HG03520 (cell line): ENCODE results near the gene IQCB1.
A peak's percentile ranks its signal among the peaks of the same experiment; 100 is the strongest.
"Not testable (repeated sequence)": the region's sequence is repeated elsewhere in the genome, so short reads cannot be mapped to it uniquely, and the experiment has no call there.

Source experiments
- ATAC-seq: cut with Tn5 transposase; IDR thresholded peaks from one replicate; pipeline ENCODE4 v1.9.1; 2021; ENCODE audit warnings: mild to moderate bottlenecking, moderate library complexity; ENCODE audit not compliant: unreplicated experiment

The IQCB1 gene

DNA sequence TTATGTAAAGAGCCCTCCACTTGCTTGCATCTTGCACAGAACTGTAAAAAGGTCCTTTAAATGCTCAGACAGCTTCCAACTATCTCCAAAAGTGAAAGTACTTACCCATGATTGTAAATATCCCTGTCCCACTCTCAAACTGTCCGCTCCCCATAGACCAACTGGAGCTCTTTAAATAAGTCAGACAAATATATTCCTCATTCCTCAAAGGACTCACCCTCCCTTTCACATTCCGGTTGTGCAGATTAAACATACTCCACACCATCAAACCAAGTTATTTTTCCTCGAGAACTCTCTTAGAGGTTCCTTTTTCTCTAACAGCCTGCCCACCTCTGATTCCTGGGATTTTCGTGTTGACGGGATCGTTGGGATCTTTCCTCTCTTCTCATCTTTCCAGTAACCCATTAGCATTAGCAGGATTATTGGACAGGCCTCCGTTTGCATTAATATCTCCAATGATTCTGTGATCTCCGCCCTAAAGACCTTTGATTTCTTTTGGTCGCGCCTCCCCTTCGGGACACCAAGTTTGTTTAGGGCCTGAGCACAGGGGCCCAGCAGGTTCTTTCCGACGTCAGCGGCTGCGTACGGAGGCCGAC, 86.1 kb downstream of the IQCB1 start:
- ATAC-seq: no peak

DNA sequence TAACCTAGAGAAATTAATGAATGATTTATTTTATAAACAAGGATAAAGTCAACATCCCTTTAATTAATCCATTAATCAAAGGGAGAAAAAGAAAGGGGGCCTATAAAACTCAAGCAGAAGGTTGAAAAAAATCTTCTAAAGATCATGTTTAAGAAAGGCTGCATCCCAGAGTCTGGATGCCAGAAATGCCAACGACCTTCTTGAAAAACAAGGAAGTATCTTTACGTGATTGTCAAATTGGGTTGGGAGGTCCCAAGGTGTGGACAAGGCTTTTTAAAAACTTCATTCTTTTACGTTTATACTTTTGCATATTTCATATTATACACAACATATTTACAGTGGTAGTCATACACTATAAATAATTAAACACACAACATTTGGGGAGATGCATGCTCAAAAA, 86.9 kb downstream of the IQCB1 start:
- ATAC-seq: no peak

DNA sequence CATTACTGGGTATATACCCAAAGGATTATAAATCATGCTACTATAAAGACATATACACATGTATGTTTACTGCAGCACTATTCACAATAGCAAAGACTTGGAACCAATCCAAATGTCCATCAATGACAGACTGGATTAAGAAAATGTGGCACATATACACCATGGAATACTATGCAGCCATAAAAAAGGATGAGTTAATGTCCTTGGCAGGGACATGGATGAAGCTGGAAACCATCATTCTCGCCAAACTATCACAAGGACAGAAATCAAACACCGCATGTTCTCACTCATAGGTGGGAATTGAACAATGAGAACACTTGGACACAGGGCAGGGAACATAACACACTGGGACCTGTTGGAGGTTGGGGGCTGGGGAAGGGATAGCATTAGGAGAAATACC, 91.8 kb downstream of the IQCB1 start:
- ATAC-seq: not testable (repeated sequence)

DNA sequence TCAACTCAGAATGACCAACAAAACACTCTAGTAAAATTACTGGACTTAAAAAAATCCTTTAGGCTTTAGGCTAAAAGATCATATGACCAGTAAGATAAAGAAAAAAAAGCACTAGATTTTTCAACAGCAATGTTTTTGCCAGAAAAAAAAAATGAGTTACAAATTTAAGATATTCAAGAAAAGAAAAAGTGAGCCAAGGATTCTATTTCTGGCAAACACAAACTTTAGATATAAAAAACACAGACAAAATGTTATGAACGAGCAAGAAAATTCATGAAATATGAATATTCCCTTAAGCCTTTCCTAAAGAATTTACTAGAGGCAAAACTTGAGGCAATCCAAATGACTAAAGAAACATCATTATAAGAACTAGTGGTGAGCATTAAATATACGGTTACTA, 94.0 kb downstream of the IQCB1 start:
- ATAC-seq: no peak

DNA sequence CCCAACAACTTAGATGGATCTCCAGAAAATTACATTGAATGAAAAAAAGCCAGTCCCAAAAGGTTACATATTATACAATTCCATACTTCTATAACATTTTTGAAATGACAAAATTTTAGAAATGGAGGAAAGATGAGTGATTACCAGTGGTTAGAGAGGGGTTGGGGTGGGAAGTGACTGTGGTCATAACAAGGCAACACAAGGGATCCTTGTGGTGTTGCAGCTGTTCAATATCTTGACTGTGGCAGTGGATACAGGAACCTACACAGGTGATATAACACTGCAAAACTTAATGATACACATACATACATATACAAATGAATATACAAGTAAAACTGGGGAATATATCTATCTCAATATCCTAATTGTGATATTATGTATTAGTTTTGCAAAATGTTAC, 95.0 kb downstream of the IQCB1 start:
- no peak for ATAC-seq

DNA sequence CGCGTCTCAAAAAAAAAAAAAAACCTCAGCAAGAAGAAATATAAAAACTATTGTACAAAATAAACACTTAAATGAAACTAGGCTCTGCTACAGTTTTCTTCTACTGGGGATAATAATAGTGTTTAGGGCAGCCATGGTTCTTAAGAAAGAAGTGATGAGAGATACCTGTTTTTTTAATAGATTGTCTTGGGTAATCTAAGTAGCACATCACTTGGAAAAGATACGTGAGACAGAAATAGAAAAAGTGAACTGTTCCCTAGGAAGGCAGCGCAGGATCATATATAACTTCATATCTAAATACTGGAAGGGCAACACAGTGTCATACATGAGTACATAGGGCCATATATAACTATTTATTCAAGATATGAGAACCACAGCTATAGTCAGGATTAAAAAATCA, 97.2 kb downstream of the IQCB1 start:
- no peak for ATAC-seq

DNA sequence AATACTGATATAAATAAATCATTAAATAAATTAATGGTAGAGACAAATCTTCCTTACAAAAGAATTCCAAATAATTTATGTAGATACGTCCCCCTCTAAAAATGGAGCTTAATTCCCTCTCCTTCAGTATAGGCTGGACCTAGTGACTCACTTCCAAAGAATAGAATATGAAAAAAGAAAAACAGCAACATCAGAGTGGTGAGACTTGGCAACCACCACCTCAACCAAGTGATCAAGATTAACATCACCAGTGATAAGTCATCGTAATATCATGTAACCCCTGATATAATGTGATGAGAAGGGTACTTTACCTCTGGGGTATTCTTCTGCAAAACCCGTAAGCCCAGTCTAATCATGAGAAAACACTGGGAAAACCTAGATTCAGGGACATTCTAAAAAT, 98.7 kb downstream of the IQCB1 start:
- ATAC-seq: no peak

DNA sequence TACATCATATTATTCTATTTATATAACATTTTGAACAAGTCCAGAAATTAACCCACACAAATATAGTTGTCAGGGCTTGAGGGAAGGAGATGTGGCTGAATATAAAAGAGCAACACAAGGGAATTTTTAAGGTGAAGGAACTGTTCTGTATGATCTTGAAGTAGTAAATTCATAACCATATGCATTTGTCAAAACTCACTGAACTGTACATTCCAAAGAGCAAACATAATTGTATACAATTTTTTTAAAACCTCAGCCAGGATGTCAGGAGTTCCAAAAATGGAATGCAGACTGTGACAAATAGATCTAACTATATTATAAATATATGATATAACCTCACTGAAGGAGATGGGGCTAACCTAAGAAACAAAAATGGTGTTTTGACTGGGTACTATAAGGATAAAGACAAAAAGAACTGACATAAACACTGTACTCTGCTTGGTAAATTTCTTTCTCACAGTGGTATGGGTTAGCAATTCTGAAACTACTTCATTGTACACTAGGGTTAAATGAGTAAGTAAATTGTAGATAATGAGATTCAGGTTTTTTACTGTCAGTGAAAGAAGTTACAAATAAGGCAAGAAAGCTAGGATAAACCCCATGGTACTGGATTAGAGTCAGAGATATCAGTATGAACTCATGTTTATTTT, 99.7 kb downstream of the IQCB1 start:
- ATAC-seq: peak; percentile 93

DNA sequence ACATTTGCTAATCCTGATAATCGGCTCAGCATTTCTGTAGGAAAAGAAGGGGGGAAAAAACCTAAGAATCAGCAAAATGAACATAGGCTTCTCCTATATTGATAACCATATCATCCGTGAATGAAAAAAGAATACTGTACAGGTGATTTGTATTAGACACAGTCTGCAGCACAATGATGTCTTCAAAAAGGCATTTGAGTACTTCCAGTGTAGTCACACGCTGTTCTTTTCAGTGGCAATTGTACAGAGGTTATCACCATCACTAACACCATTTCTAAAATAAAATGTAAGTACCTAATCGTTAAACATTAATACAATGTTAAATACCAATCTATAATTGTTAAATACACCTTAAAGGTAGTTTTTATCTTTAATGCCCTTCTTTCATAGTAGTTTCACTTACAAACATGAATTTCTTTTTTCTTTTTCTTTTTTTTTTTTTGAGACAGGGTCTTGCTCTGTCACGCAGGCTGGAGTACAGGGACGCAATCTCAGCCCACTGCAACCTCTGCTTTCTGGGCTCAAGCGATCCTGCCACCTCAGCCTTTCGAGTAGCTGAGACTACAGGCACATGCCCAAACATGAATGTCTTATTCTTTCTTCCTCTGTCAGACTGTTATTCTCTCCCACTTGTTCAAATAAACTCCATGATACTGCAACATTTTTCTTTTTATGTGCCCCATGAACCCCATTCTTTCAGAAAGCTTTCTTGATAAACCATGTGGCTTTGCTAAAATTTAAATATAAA, 103.7 kb downstream of the IQCB1 start:
- no peak for ATAC-seq

DNA sequence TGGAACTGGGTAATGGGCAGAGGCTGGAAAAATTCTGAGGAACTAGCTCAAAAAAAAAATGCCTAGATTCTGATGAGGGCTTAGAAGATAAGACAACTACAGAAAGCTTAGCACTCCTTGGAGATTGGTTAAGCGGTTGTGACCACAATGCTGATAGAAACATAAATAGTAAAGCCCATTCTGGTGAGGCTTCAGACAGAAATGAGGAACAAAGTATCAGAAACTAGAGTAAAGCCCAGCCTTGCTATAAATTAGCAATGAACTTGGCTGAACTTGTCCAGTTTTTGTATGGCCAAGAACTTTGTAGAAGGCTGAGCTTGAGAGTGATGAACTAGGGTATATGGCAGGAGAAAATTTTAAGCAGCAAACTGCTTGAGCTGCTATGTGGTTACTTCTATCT, 110.7 kb downstream of the IQCB1 start:
- ATAC-seq: peak; percentile 95

DNA sequence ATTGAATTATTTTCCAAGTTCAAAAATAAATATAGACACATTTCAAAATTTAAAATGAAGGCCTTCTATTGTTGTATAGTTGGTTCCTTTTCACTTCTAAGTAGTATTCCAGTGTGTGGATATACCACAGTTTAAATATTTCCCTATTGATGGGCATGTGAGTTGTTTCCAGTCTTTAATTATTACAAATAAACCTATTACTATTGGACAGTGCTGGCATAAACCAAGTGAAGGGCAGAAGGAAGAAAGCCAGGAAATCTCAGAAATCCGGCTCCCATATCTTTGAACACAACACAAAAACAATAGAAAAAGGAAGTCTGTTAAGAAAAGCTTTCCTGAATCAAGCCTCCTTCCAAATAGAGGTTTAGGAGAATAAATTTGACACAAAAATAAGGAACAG, 111.4 kb downstream of the IQCB1 start:
- ATAC-seq: no peak

DNA sequence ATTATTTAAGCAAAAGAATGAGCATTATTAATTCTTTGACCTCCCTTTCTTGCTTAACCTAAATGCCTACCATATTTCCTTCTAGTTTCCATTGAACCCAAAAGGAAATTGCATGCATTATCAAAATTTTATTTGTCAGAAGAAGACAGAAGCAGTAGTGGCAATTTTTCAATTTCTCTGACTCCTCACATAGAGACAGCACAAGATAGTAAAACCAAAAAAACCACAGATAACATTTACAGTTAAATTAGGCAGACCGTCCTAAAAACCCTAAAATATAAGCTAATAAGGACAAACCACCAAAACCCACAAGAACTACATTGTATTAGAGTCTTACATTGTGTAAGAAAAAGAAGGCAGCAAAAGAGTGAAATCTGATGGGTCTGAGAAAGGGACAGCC, 112.4 kb downstream of the IQCB1 start:
- no peak for ATAC-seq

DNA sequence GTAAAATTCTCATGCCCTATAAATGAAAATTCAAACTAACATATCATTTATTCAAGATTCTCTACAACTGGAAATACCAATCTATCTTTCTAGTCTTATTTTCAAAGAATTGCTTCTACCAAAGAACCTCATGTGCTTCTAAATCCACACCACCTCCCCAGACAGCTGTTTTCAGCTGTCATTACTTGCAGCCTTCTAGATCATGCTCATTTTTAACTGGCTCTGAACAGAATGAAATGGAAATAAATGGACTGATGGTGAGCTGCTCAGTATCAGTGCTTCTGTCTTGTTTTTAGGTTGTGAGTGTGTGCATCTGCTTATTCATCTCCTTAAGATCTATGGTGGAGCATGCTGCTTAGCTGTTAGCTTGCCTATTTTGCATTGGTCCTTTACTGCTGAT, 114.7 kb downstream of the IQCB1 start:
- no peak for ATAC-seq
